Measurements from ENCODE around the gene HCN2.
"Not testable (repeated sequence)": the region's sequence is repeated elsewhere in the genome, so short reads cannot be mapped to it uniquely, and the experiment has no call there.

The HCN2 gene

DNA sequence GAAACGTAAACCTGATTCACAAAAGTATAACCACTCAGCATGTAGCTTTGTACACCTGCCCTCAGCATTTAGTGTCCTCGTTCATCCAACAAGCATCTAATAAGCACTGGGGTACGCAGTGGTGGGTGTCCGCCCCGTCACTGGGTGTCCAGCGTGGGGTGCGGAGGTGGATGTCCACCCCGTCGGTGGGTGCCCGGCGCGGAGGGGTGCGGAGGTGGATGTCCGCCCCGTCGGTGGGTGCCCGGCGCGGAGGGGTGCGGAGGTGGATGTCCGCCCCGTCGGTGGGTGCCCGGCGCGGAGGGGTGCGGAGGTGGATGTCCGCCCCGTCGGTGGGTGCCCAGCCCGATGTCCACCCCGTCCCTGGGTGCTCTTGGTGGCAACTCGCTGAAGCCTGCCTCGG, 4.5 kb upstream of the HCN2 start:
- not testable (repeated sequence) for DNase-seq (ENCODE audit: low read depth, low spot score)

DNA sequence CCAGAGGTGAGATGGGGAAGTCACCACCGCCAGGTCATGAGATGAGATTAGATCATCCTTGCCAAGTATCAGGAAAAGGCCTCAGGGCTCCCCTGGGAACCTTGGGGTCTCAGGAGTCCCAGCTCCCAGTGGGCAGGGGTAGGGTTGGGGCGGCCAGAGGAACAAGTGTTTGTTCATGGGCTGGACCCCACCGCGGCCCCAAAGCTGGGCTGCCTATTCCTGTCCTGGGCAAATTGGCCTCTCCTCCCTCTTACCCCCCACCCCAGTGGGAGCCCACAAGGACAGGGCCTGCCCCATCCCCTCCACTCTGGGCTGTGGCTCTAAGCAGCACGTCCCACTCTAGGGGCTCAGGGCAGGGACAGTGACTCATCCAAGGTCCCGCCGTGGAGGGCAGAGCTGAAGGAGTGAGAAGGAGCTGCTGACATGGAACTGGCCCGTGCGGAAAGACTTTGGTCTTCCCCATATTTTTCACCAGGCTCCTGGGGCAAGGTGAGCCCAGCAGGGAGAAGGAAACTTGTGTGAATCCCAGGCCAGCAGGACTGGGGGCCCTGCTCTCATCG, 4.0 kb upstream of the HCN2 start:
- no peak for DNase-seq (ENCODE audit: low read depth, low spot score)

DNA sequence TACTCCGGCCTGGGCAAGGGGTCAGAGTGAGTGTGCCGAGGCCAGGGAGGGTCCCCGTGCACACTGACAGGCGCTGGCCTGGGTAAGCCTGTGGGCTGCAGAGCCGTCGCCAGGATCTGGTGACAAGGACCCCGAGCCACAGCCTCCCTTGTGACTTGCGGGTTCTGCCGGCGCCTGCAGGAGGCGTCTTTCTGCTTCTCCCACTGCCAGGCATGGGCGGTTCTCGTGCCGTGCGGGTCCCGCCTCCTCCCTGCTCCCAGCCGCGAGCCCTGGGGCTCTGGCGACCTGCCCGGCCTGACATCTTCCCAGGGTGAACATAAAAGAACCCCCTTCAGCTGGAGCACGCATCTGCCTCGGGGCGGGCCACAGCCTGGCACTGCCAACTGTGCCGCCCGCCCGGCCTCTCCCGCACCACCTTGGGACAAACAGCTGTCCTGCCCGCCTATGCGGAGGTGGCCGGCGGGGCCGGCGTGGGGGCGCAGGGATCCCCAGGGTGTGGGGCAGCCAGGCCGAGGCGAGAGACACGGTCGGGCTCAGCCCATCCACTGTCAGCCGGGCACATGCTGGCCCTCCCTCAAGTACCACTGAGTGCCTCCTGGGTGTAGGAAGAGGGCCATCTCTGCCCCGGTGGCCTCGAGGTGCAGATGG, 1.5 kb upstream of the HCN2 start:
- DNase-seq (ENCODE audit: low read depth, low spot score) = no peak

DNA sequence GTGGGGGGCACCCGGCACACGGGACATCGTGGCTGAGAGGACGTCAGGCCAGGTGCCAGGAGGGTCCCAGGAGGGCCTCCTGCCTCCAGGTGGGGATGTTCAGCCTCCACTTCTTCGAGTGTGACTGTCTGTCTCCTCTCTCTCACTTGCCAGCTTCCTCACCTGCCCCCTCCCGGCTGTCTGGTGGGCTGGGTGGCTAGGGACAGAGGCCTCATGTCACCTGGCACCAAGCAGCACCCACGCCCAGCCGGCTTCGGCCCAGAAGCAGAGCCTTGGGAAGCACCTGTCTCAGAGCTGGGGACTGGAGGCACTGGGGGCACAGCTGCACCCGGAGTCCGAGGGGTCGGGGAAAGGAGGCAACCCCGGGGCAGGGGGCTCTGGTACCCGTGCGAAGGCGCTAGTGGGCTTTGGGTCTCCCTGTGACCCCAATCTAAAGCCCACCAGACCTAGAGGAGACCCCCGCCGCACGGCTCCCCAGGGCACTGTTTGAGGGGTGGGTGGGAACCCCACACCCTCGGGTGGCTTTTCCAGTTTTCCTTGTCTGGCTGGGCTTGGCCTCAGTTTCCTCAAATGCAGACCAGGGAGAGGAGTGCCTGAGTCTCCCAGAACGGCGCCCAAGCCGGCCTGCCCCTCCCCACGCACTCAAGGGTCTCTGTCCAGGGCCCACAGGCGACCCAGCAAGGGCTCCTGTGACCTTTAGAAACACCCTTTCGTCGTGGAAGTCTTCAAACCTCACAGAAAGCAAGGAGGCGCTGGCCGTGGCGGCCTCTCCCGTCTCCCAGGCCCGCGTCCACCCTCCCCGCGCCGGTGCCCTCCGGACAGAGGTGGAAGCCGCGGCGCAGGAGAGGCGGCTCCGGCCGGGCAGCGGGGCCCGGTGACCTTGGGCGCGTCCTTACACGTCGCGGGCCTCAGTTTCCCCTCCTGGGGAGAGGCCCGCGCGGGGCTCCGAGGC, 664 bp upstream of the HCN2 start:
- no peak for DNase-seq (ENCODE audit: low read depth, low spot score)

DNA sequence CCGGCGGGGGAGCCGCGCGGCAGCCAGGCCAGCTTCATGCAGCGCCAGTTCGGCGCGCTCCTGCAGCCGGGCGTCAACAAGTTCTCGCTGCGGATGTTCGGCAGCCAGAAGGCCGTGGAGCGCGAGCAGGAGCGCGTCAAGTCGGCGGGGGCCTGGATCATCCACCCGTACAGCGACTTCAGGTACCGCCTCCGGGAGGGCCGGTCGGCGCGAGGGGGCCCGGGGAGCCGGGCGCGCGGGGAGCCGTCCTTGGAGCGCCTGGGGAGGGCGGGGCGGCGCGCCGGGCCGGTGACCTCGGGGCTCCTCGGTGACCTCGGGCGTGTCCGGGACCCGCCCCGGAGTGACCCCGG, 690 bp downstream of the HCN2 start:
- no peak for DNase-seq (ENCODE audit: low read depth, low spot score)

DNA sequence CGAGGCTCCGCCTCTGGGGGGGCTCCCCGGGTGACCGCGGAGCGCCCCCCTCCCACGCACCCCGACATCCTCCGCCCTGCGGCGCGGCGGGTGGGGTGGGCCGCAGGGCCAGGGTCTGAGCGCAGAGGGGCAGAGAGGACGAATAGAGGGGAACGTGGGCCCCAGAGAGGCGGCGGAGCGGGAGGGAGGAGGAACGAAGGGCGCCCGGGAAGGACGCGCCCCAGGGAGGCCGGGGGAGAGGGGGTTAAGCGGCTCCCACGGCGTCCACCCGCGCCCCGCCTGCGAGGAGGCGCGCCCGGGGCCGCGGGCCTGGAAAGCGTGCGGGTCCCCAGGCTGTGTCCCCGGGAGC, 1.0 kb downstream of the HCN2 start:
- no peak for DNase-seq (ENCODE audit: low read depth, low spot score)

DNA sequence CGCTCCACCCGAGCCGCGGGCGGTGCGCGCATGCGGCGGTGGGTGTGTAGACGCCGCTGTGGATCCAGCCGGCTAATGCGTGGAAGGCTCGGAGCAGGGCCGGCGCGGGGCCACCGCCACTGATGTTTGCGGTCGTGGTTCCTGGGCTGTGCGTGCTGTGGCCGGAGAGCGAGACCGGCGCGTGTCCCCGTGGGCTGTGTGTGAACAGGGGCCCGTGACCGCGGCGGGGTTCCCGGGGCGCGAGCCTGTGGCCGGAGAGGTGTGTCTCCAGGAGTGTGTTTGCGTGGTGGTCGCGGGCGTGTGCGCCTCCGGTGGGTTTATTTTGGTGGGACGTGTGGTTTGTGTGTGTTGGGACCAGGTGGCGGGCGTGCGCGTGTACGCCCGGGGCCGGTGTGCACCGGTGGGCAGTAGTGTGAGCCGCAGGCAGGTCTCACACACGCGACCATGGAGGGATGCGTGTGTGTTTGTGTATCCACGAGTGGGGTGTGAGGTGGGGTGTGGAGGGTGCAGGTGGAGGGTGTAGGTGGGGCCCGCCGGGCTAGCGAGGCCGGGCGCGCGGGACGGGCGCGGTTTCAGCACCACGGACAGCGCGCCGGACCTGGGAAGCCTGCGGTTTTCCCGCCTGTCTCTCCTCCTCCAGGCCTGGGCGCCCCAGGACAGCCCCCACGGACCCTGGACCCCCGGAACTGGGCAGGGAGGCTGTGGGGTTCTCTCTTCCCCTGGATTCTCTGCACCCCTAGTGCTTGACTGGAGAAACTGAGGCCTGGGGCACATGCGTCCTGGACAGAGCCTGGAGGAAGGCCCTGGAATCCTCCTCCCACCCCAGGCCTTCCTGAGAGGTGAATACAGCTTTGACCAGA, 1.6 kb downstream of the HCN2 start:
- DNase-seq (ENCODE audit: low read depth, low spot score) = no peak

DNA sequence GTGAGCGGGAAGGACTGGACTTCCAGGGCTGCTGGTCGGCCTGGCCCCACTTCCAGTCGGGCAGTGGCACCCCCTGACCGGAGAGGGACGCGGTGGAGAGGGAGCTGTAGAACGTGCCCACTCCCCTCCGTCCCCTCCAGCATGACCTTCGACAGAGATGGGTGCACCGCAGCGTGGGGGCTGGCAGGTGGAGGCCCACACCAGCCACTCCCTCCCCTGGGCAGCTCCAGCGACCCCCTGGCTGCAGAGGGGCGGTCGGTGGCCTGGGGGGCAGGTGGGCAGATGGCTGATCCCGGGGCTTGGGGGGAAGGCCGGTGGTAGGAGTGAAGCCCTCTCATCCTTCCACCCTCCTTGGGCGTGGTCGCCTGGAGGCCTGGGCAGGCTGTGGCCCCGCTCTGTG, 2.4 kb downstream of the HCN2 start:
- no peak for DNase-seq (ENCODE audit: low read depth, low spot score)

DNA sequence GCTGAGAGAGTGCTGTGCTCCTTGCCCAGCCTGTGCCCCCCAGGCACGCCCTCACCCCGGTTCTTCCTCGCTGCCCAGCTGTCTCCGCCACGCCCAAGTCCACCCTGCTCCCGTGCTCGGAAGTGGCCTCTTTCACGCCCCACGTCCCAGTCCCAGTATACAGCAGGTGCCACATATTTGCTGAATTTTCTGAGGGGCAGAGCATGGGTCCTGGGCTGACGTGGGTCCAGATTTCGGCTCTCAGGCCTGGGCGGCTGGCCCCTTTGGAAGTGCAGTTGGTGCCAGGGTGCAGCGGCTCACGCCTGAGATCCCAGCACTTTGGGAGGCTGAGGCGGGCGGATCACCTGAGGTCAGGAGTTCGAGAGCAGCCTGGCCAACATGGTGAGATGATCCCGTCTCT, 3.4 kb downstream of the HCN2 start:
- DNase-seq (ENCODE audit: low read depth, low spot score) = no peak

DNA sequence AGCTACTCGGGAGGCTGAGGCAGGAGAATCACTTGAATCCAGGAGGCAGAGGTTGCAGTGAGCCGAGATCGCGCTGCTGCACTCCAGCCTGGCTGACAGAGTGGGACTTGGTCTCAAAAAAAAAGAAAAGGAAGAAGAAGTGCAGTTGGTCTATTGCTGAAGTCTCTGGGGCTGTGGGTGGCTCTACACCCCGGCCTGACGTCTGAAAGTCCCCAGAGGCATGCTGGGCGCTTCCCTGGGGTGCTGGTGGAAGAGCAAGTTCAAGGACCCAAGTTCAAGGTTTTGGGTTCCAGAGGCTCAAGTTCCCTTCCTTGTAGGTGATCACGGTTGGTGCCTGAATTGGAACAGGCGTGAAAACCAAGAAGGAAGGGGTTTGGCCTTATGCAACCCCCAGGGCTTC, 3.8 kb downstream of the HCN2 start:
- DNase-seq (ENCODE audit: low read depth, low spot score) = no peak

DNA sequence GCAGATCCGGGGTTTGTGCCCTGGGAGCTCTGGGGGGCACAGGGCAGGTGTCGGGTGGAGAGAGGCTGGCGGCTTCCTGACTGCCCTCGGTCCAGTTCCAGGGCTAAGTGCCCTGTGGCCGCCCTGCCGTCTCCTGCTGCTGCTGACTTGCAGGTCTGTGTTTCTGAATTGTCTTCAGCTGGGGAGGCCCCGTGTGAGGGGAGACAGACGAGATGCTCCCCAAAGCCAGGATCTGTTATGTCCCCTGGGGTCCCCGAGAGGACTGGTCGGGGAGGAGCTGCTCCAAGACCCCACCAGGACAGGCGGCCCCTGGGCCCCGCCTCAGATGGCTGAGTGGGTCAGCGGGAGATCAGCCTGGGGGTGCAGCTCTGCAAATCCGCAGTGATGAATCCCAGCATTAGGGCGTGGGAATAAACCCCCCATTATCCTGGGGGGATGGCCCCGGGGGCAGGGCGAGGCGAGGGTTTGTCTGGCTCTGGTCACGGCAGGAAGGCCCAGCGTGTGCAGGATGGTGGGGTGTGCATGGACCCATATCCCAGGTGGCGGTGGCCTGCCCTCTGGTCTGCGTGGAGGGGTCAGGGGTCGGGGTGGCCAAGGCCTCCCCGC, 4.7 kb downstream of the HCN2 start:
- no peak for DNase-seq (ENCODE audit: low read depth, low spot score)

DNA sequence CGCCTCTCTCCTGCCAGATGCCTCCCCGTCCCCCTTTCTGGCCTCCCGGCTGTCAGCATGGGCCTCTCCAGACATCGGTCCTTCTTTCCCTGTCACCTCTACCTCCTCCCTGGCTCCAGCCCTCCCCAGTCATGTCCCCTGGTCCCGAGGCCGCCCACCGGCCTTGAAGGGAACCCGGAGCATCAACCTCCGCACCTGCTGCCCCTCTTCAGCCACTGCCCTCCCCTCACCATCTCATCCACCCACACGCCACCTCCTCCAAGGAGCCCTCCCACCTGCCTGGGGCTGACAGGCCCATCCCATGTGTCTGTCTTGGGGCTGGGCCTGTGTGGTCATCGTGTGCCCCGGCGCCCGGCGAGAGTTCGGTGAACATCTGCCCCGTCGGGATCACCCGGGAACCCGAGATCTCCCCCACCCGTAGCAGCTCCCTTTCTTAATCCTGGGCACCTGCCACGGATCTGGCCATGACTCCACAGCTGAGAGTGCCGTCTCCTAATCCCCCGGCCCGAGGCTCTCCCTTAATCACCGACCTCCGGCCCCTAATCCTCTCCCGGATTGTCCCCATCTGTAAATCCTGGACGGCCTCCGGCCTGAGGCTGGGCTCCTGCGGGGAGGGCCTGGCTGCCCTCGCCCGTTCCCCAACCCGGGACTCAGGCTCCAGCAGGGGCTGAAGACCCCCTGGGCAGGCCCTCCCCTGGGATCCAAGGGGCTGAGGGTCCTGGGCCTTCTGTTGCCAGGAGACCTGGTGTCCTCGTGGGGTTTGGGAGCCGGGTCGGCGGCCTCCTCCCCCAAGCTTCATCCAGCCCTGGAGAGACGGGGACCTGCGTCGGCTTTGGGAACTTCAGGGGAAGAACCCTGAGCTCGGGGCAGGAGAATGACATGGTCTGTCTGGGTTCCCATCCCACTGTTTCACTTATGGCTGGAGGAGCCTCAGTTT, 5.9 kb downstream of the HCN2 start:
- DNase-seq (ENCODE audit: low read depth, low spot score) = no peak

DNA sequence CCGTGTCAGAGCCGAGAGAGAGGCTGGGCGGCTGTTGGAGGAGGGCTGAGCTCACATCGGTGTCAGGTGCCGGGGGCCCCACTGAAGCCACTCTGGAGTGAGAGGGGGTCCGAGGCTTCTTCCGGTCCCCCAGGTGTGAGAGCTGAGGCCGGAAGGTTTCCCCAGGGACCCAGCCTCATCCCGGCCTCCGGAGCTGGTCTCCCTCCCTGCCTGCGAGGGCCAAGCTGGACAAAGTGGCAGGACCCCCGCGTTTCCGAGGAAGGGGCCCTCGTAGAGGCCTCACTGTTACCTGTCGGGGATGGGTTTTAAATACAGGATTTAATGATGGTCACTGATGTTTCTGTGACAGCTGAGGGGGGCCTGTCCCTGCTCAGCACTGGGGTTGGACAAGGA, 6.6 kb downstream of the HCN2 start:
- DNase-seq (ENCODE audit: low read depth, low spot score) = no peak

DNA sequence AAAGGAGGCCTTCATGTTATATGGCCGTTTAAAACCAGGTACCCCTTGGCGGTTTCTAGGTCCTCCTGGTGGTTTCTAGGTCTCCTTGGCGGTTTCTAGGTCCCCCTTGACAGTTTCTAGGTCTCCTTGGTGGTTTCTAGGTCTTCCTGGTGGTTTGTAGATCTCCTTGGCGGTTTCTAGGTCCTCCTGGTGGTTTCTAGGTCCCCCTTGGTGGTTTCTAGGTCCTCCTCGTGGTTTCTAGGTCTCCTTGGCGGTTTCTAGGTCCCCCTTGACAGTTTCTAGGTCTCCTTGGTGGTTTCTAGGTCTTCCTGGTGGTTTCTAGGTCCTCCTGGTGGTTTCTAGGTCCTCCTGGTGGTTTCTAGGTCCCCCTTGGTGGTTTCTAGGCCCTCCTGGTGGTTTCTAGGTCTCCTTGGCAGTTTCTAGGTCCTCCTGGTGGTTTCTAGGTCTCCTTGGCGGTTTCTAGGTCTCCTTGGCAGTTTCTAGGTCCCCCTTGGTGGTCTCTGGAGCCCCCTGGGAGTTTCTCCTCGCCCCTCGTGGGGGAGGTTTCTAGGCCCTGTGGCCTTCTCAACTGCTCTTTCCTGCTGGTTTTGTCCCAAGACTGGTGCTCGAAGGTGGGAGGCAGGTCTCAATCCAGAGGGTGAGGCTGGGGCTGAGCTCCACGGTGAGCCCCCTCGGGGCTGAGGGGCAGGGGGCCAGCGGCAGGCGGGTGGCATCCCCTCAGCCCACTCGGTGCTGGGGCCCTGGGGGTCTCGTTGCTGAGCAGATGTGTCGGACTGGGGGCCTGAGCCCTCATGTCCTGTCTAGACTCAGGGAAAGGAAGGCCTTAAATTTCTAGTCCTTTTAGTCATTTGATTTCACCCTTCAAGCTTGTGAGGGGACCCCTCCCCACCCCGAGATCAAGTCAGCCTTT, 8.0 kb downstream of the HCN2 start:
- no peak for DNase-seq (ENCODE audit: low read depth, low spot score)

DNA sequence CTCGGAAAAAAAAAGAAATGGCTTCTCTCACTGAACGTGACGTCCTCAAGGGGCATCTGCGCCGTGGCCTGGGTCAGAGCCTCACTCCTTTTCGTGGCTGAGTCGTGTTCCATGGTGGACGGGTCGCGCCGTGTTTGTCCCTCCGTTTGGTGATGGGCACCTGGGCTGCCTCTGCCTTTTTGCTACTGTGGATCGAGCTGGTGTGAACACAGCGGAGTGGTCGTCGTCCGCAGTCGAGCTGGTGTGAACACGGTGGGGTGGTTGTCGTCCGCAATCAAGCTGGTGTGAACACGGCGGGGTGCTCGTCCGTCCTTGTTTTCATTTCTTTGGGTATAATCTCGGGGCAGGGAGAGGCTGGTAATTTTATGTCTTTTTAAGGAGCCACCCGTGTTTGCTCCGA, 11.6 kb downstream of the HCN2 start:
- no peak for DNase-seq (ENCODE audit: low read depth, low spot score)

DNA sequence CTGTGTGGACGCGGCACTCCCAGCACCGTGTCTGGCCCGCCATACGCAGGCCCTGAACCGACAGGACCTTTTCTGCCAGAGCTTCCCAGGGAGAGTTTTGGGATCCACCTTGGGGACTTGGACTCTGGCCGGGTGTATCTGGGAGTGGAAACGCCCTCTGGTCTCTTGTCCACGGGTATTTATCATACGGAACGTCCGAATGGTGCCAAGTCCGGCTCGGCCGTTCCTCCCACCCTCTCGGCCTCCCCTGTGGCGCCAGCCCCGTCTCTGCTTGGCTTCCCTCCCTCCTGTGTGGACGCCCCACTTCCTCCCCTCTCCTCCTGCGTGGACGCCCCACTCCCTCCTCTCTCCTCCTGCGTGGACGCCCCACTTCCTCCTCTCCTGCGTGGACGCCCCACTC, 12.1 kb downstream of the HCN2 start:
- no peak for DNase-seq (ENCODE audit: low read depth, low spot score)

DNA sequence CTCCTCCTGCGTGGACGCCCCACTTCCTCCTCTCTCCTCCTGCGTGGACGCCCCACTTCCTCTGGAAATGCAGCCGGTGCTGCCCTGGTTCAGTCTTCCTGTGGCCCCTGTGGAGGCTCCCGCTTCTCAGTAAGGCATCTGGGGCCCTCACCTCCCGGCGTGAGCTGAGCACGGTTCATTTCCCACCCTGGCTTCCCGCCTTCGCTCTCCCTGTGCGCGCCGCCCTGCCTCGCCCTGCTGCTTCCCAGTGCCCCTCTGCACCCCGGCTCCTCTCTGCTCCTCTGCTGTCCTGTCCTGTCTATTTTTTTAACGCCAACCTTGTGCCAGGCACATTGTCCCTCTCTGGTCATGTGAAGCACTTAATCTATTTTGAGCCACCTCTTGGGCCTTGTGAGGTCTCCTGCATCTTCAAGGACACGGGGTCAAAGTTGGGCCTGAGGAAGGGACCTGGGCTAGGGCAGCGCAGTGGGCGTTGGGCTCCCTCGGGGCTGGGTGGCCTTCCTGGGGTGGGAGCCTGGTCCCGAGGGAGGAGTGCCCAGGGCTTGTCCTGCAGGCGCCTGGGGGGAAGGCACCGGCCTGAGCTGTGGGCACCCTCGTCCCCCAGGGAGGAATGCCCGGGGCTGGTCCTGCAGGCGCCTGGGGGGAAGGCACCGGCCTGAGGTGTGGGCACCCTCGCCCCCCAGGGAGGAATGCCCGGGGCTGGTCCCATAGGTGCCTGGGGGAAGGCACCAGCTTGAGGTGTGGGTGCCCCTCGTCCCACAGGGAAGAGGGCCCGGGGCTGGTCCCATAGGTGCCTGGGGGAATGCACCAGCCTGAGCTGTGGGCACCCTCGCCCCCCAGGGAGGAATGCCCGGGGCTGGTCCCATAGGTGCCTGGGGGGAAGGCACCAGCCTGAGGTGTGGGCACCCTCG, 13.0 kb downstream of the HCN2 start:
- no peak for DNase-seq (ENCODE audit: low read depth, low spot score)

DNA sequence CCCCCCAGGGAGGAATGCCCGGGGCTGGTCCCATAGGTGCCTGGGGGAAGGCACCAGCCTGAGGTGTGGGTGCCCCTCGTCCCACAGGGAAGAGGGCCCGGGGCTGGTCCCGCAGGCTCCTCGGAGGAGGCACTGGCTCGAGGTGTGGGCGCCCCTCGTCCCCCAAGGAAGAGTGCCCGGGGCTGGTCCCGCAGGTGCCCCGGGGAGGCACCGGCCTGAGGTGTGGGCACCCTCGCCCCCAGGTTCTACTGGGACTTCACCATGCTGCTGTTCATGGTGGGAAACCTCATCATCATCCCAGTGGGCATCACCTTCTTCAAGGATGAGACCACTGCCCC, 13.6 kb downstream of the HCN2 start:
- not testable (repeated sequence) for DNase-seq (ENCODE audit: low read depth, low spot score)

DNA sequence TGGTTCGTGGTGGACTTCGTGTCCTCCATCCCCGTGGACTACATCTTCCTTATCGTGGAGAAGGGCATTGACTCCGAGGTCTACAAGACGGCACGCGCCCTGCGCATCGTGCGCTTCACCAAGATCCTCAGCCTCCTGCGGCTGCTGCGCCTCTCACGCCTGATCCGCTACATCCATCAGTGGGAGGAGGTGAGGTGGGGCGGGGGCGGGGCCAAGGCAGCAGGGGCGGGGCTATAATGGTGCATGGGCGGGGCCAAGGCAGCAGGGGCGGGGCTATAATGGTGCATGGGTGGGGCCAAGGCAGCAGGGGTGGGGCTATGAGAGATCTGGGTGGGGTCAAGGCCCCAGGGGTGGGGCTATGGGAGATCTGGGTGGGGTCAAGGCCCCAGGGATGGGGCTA, 14.1 kb downstream of the HCN2 start:
- DNase-seq (ENCODE audit: low read depth, low spot score) = not testable (repeated sequence)

Measured in smooth muscle cell of the brain vasculature (primary cell).